ENCODE data around the gene RPH3AL.
"Not testable (repeated sequence)": the region's sequence is repeated elsewhere in the genome, so short reads cannot be mapped to it uniquely, and the experiment has no call there.

RPH3AL gene

DNA sequence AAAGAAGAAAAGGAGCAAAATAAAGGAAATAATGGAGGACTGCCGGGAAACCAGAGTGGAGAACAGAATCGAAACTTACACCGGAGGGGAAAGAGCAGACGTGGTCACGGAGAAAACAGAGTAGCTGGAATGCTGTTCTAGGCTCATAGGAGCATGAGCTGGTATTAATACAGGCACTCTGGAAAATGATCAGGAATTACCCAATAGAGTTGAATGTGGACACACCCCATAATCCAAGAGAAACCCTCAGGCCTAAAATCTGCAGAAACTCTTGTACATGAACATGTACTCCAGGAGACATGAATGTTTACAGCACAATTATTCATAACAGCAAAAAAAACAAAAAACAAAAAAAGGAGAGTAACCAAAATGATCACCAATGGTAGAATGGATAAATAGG is 77.7 kb downstream of the RPH3AL start:
- H3K4me3 ChIP-seq (ENCODE audit: control insufficient read depth in 1 of 7, extremely low read depth in 1 of 7, insufficient read depth in 4 of 7, low read depth in 2 of 7, low read length in 6 of 7) = no peak overlapping the region
- DNase-seq = no peak
- CTCF ChIA-PET = interaction anchor here (1.3 kb wide), 1 partner anchor 28 kb away, joined by 3 read pairs; no protein-coding TSS in a partner anchor
- POLR2A ChIA-PET = no interaction called here
- H3K9me3 ChIP-seq (ENCODE audit: control extremely low read depth in 1 of 5, control insufficient read depth in 4 of 5, insufficient read depth in 2 of 5, low read depth in 1 of 5, low read length in 4 of 5) = no peaks in the 10 kb centered on the region
- no peaks in the 10 kb centered on the region for H3K36me3 ChIP-seq (ENCODE audit: control insufficient read depth in 4 of 4, insufficient read depth in 4 of 4, low read length in 3 of 4)
- H3K27ac ChIP-seq (ENCODE audit: insufficient read depth in 1 of 2, low read depth in 1 of 2, low read length in 2 of 2, poor library complexity in 1 of 2, severe bottlenecking in 2 of 2) = no peak overlapping the region
- H3K4me1 ChIP-seq (ENCODE audit: control extremely low read depth in 1 of 4, control insufficient read depth in 4 of 4, insufficient read depth in 4 of 4, low read length in 3 of 4) = peaks cover 0 to 4% (median 0%) of the 10 kb centered on the region in 4 experiments
- 97% methylated on average over 5 of the region's 5 CpGs for WGBS (ENCODE audit: insufficient coverage)
- no peaks in the 10 kb centered on the region for H3K27me3 ChIP-seq (replicated peaks in 2 of 5; ENCODE audit: control insufficient read depth in 4 of 5, insufficient read depth in 5 of 5, low read length in 4 of 5)

DNA sequence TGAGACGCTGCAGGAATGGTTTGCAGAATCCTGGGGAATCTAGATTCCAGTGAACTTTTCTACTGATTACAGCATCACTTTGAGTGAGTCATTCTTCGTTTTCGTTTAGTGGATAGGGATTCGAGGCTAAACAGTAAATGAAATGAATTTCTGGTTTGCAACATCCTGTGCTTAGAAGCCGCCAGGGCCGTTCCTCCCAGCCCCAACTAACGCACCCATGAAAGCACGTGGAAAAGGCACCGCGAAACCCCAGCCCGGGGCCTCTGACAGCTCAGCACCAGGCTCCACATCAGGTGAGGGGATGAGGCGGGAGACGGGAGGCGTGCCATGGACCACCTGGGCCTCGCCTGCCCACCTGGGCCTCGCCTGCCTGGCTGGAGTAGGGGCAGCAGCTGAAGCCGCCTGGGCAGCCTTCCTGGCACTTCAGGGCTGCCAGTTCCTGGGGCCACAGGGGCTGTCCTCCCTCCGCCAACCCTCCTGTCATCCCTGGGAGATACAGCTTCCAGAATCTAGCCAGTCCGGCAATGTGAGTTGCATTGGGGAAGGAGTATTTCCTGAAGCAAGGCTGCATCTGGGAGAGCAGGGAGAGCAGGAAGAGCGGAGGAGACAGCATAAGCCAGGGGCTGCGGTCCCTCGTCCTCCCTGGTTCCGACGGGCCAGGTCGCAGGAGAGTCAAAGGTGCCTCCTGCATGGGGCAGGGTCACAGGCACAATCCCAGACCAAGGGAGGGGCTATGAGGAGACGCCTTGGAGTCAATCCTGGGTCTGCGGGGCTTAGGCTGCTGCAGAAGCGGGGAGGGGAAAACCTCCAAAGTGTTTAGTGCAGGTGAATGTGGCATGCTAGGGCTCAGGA is 78.4 kb downstream of the RPH3AL start:
- Histone ChIP-seq H3K27ac (ENCODE audit: insufficient read depth in 1 of 2, low read depth in 1 of 2, low read length in 2 of 2, poor library complexity in 1 of 2, severe bottlenecking in 2 of 2) (no peak overlapping the region), H3K36me3 (ENCODE audit: control insufficient read depth in 4 of 4, insufficient read depth in 4 of 4, low read length in 3 of 4) (no peaks in the 10 kb centered on the region), H3K27me3 (replicated peaks in 2 of 5; ENCODE audit: control insufficient read depth in 4 of 5, insufficient read depth in 5 of 5, low read length in 4 of 5) (no peaks in the 10 kb centered on the region), H3K9me3 (ENCODE audit: control extremely low read depth in 1 of 5, control insufficient read depth in 4 of 5, insufficient read depth in 2 of 5, low read depth in 1 of 5, low read length in 4 of 5) (no peaks in the 10 kb centered on the region), H3K4me1 (ENCODE audit: control extremely low read depth in 1 of 4, control insufficient read depth in 4 of 4, insufficient read depth in 4 of 4, low read length in 3 of 4) (no peaks in the 10 kb centered on the region), H3K4me3 (ENCODE audit: control insufficient read depth in 1 of 7, extremely low read depth in 1 of 7, insufficient read depth in 4 of 7, low read depth in 2 of 7, low read length in 6 of 7) (no peak overlapping the region)
- ChIA-PET POLR2A (no interaction called here), CTCF (interaction anchor here (1.4 kb wide), 1 partner anchor 35 kb away, joined by 5 read pairs; no protein-coding TSS in a partner anchor)
- no peak for DNase-seq
- 92% methylated on average over 26 of the region's 28 CpGs for WGBS (ENCODE audit: insufficient coverage)

DNA sequence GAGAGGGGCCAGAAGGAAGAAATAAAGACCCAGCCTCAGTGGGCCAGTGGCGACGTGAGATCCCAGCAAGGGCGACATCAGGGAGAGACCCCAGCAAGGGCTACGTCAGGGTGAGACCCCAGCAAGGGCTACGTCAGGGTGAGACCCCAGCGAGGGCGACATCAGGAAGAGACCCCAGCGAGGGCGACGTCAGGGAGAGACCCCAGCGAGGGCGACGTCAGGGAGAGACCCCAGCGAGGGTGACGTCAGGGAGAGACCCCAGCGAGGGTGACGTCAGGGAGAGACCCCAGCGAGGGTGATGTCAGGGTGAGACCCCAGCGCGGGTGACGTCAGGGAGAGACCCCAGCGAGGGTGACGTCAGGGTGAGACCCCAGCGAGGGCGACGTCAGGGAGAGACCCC is 79.8 kb downstream of the RPH3AL start:
- H3K4me1 ChIP-seq (ENCODE audit: control extremely low read depth in 1 of 4, control insufficient read depth in 4 of 4, insufficient read depth in 4 of 4, low read length in 3 of 4); H3K9me3 ChIP-seq (ENCODE audit: control extremely low read depth in 1 of 5, control insufficient read depth in 4 of 5, insufficient read depth in 2 of 5, low read depth in 1 of 5, low read length in 4 of 5); H3K27ac ChIP-seq (ENCODE audit: insufficient read depth in 1 of 2, low read depth in 1 of 2, low read length in 2 of 2, poor library complexity in 1 of 2, severe bottlenecking in 2 of 2); DNase-seq; H3K4me3 ChIP-seq (ENCODE audit: control insufficient read depth in 1 of 7, extremely low read depth in 1 of 7, insufficient read depth in 4 of 7, low read depth in 2 of 7, low read length in 6 of 7); POLR2A ChIA-PET; H3K36me3 ChIP-seq (ENCODE audit: control insufficient read depth in 4 of 4, insufficient read depth in 4 of 4, low read length in 3 of 4); H3K27me3 ChIP-seq (replicated peaks in 2 of 5; ENCODE audit: control insufficient read depth in 4 of 5, insufficient read depth in 5 of 5, low read length in 4 of 5); CTCF ChIA-PET: not testable (repeated sequence)
- 100% methylated on average over 1 of the region's 26 CpGs for WGBS (ENCODE audit: insufficient coverage)

DNA sequence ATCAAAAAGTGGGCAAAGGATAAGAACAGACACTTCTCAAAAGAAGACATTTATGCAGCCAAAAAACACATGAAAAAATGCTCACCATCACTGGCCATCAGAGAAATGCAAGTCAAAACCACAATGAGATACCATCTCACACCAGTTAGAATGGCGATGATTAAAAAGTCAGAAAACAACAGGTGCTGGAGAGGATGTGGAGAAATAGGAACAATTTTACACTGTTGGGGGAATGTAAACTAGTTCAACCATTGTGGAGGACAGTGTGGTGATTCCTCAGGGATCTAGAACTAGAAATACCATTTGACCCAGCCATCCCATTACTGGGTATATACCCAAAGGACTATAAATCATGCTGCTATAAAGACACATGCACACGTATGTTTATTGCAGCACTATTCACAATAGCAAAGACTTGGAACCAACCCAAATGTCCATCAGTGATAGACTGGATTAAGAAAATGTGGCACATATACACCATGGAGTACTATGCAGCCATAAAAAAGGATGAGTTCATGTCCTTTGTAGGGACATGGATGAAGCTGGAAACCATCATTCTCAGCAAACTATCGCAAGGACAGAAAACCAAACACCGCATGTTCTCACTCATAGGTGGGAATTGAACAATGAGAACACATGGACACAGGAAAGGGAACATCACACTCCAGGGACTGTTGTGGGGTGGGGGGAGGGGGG is 80.5 kb downstream of the RPH3AL start:
- H3K9me3 ChIP-seq (ENCODE audit: control extremely low read depth in 1 of 5, control insufficient read depth in 4 of 5, insufficient read depth in 2 of 5, low read depth in 1 of 5, low read length in 4 of 5); H3K4me1 ChIP-seq (ENCODE audit: control extremely low read depth in 1 of 4, control insufficient read depth in 4 of 4, insufficient read depth in 4 of 4, low read length in 3 of 4); H3K36me3 ChIP-seq (ENCODE audit: control insufficient read depth in 4 of 4, insufficient read depth in 4 of 4, low read length in 3 of 4); POLR2A ChIA-PET; H3K27me3 ChIP-seq (replicated peaks in 2 of 5; ENCODE audit: control insufficient read depth in 4 of 5, insufficient read depth in 5 of 5, low read length in 4 of 5); DNase-seq; CTCF ChIA-PET; H3K4me3 ChIP-seq (ENCODE audit: control insufficient read depth in 1 of 7, extremely low read depth in 1 of 7, insufficient read depth in 4 of 7, low read depth in 2 of 7, low read length in 6 of 7); H3K27ac ChIP-seq (ENCODE audit: insufficient read depth in 1 of 2, low read depth in 1 of 2, low read length in 2 of 2, poor library complexity in 1 of 2, severe bottlenecking in 2 of 2): not testable (repeated sequence)
- no CpG with 5 or more reads among the region's 4 CpGs for WGBS (ENCODE audit: insufficient coverage)

DNA sequence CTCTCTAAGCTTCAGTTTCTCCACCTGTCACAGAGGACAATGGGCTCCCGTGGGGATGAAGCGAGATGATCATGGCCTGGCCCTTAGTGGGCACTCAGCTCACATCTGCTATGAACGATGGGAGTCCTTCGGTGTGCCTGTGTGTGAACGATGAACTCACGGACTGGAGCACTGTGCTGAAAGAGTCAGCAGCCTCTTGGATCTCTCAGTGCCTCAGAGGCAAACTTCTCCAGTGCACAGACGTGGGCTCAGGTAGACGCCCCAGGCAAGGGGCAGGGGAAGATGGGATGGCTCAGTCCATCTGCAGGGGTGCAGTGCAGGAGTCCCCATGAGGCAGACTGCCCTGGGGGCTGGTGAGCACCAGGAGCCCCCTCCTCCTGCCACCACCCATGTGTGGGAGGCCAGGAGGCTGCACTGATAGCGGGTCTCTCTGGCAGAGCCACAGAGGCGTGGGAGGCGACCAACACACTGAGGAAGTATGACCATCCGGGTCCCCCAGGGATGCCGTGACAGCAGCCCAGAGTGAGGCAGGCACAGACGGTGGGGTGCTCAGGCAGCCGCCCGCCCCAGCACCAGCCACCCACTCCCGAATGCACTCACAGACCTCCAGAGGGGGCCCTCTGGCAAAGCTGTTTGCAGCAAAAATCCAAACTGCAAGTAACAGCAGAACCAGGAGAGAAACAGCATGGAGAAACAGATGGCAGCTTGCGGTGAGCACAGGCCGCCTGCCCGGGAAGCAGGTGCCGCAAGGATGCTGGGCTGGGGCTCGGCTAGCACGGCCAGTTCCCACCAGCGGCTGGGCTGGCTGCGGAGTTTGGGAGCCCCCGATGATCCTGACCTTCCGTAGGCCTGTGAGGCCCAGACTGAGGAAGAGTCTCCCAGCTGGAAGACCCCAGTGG is 82.7 kb downstream of the RPH3AL start:
- WGBS (ENCODE audit: insufficient coverage) = 93% methylated on average over 27 of the region's 27 CpGs
- Histone ChIP-seq H3K36me3 (ENCODE audit: control insufficient read depth in 4 of 4, insufficient read depth in 4 of 4, low read length in 3 of 4) (no peaks in the 10 kb centered on the region), H3K27me3 (replicated peaks in 2 of 5; ENCODE audit: control insufficient read depth in 4 of 5, insufficient read depth in 5 of 5, low read length in 4 of 5) (peaks cover 0 to 10% (median 0%) of the 10 kb centered on the region in 5 experiments), H3K9me3 (ENCODE audit: control extremely low read depth in 1 of 5, control insufficient read depth in 4 of 5, insufficient read depth in 2 of 5, low read depth in 1 of 5, low read length in 4 of 5) (no peaks in the 10 kb centered on the region), H3K4me3 (ENCODE audit: control insufficient read depth in 1 of 7, extremely low read depth in 1 of 7, insufficient read depth in 4 of 7, low read depth in 2 of 7, low read length in 6 of 7) (no peak overlapping the region), H3K27ac (ENCODE audit: insufficient read depth in 1 of 2, low read depth in 1 of 2, low read length in 2 of 2, poor library complexity in 1 of 2, severe bottlenecking in 2 of 2) (no peak overlapping the region), H3K4me1 (ENCODE audit: control extremely low read depth in 1 of 4, control insufficient read depth in 4 of 4, insufficient read depth in 4 of 4, low read length in 3 of 4) (peaks cover 0 to 11% (median 5%) of the 10 kb centered on the region in 4 experiments)
- ChIA-PET CTCF (interaction anchor here (1.7 kb wide), 1 partner anchor 9 kb away, joined by 6 read pairs; no protein-coding TSS in a partner anchor), POLR2A (interaction anchor here (1.3 kb wide), 1 partner anchor 19 kb away, joined by 3 read pairs; no protein-coding TSS in a partner anchor)
- no peak for DNase-seq

DNA sequence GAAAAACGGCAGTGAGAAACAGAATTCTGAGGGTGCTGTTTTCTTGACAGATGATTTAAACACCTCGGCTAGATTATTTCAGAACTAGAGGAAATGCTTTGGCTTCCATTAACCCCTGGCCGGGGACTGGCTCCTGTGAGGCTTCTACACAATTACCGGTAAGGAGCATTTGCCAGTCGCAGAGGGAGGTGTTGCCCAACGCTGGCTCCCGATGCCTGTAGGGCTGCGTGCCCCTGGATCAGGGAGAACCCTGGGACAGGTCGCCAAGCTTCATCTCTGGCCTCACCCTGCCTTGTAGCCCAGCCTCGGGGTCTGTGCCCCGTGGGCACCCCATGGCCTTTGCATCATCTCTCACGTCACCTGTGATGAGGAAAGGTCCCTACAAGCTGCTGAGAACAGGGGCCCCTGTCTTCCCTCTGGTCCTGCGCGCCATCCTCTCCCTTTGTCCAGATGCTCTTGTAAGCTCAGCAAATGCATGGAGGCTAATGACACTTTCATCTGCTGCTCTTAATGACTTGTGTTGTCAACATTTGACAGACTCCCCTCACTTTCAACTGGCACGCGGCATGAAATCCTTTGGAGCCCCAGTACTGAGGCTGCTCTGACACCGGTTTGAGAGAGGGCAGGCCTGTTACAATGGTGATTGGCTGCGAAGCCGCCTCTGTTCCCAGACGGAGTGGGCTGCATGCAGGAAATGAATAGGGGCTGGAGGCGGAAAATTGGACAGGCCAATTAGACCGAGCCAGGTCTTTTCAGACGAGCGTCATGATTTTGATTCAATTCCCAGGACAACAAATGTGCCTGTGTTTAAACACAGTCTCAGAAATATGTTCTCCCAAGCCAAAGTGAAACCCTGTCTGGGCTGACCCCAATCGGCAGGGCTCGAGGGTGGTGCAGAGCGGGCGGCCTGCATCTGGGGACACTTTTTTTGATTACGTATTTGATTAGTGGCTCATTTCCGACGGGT is 85.6 kb downstream of the RPH3AL start:
- WGBS (ENCODE audit: insufficient coverage) = 69% methylated on average over 31 of the region's 31 CpGs
- peaks cover 0 to 5% (median 3%) of the 10 kb centered on the region in 5 experiments for H3K9me3 ChIP-seq (ENCODE audit: control extremely low read depth in 1 of 5, control insufficient read depth in 4 of 5, insufficient read depth in 2 of 5, low read depth in 1 of 5, low read length in 4 of 5)
- H3K27ac ChIP-seq (ENCODE audit: insufficient read depth in 1 of 2, low read depth in 1 of 2, low read length in 2 of 2, poor library complexity in 1 of 2, severe bottlenecking in 2 of 2) = no peak overlapping the region
- no peaks in the 10 kb centered on the region for H3K36me3 ChIP-seq (ENCODE audit: control insufficient read depth in 4 of 4, insufficient read depth in 4 of 4, low read length in 3 of 4)
- peaks cover 0 to 10% (median 0%) of the 10 kb centered on the region in 5 experiments for H3K27me3 ChIP-seq (replicated peaks in 2 of 5; ENCODE audit: control insufficient read depth in 4 of 5, insufficient read depth in 5 of 5, low read length in 4 of 5)
- CTCF ChIA-PET = interaction anchor here (1.1 to 2.2 kb wide), 2 partner anchors 13 to 102 kb away, joined by 3 to 6 read pairs; no protein-coding TSS in a partner anchor
- no peak overlapping the region for H3K4me3 ChIP-seq (ENCODE audit: control insufficient read depth in 1 of 7, extremely low read depth in 1 of 7, insufficient read depth in 4 of 7, low read depth in 2 of 7, low read length in 6 of 7)
- POLR2A ChIA-PET = no interaction called here
- no peak for DNase-seq
- H3K4me1 ChIP-seq (ENCODE audit: control extremely low read depth in 1 of 4, control insufficient read depth in 4 of 4, insufficient read depth in 4 of 4, low read length in 3 of 4) = peaks cover 0 to 11% (median 5%) of the 10 kb centered on the region in 4 experiments

Data from common myeloid progenitor, CD34-positive (primary cell).